Measurements from ENCODE around the gene WDR59. TPM values are rescaled to one million over a fixed set of nuclear protein-coding genes. Genes with fewer than 3 reads are reported as not detected.

WDR59 gene
- total RNA-seq, 6 experiments from 2014 or later, result 32.1 to 39.8 (median 37.3) TPM

GRCh38 chr16:74899816-74900215 is 85.1 kb downstream of the WDR59 start:
- peaks cover 39% of the 10 kb centered on the region for H3K36me3 Mint-ChIP-seq (ENCODE audit: low read depth)
- DNase-seq, result no peak
- no peak overlapping the region for H3K27ac Mint-ChIP-seq
- TF ChIP-seq, protein P1, sequence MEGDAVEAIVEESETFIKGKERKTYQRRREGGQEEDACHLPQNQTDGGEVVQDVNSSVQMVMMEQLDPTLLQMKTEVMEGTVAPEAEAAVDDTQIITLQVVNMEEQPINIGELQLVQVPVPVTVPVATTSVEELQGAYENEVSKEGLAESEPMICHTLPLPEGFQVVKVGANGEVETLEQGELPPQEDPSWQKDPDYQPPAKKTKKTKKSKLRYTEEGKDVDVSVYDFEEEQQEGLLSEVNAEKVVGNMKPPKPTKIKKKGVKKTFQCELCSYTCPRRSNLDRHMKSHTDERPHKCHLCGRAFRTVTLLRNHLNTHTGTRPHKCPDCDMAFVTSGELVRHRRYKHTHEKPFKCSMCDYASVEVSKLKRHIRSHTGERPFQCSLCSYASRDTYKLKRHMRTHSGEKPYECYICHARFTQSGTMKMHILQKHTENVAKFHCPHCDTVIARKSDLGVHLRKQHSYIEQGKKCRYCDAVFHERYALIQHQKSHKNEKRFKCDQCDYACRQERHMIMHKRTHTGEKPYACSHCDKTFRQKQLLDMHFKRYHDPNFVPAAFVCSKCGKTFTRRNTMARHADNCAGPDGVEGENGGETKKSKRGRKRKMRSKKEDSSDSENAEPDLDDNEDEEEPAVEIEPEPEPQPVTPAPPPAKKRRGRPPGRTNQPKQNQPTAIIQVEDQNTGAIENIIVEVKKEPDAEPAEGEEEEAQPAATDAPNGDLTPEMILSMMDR (IDR thresholded peaks at IDR 0.05), result no peak
- H3K4me1 Mint-ChIP-seq (ENCODE audit: low read depth), result peaks cover 27% of the 10 kb centered on the region
- no peaks in the 10 kb centered on the region for H3K27me3 Mint-ChIP-seq (ENCODE audit: insufficient read depth)
- H3K4me3 Mint-ChIP-seq, result no peak overlapping the region
- H3K9me3 Mint-ChIP-seq, result no peaks in the 10 kb centered on the region

DNA sequence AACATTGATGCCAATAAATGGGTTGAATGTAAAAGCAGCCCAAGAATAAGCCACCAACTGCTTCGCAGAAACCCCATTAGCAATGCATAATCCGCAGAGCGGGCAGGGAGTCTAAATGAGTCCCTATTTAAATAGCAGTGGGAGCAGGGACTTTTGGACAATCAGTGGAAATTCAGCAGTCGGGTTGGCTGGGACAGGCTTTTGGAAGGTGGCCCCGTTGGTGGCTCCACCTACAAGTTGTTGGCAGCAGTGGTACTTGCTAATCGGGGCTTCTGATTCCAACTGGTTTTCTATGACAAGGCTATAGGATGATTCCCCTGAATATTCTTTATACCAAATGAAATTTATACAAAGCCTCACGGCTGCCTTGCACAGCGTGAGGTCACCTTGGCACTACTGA is 86.3 kb downstream of the WDR59 start:
- TF ChIP-seq, protein P1 (IDR thresholded peaks at IDR 0.05), result no peak
- H3K4me1 Mint-ChIP-seq (ENCODE audit: low read depth), result peaks cover 27% of the 10 kb centered on the region
- DNase-seq, result no peak
- H3K27me3 Mint-ChIP-seq (ENCODE audit: insufficient read depth), result no peaks in the 10 kb centered on the region
- no peaks in the 10 kb centered on the region for H3K9me3 Mint-ChIP-seq
- peaks cover 36% of the 10 kb centered on the region for H3K36me3 Mint-ChIP-seq (ENCODE audit: low read depth)
- no peak overlapping the region for H3K27ac Mint-ChIP-seq
- H3K4me3 Mint-ChIP-seq, result no peak overlapping the region

GRCh38 chr16:74896389-74897370 is 88.2 kb downstream of the WDR59 start:
- H3K4me1 Mint-ChIP-seq (ENCODE audit: low read depth), result peaks cover 25% of the 10 kb centered on the region
- H3K27me3 Mint-ChIP-seq (ENCODE audit: insufficient read depth), result no peaks in the 10 kb centered on the region
- H3K27ac Mint-ChIP-seq, result peak overlapping the region; percentile 31; the same call in 1 of the 2 replicates
- no peak overlapping the region for H3K4me3 Mint-ChIP-seq
- peaks cover 41% of the 10 kb centered on the region for H3K36me3 Mint-ChIP-seq (ENCODE audit: low read depth)
- H3K9me3 Mint-ChIP-seq, result no peaks in the 10 kb centered on the region
- TF ChIP-seq, protein P1 (IDR thresholded peaks at IDR 0.05), result no peak
- peak; percentile 71 for DNase-seq

- TF ChIP-seq, protein P1 (IDR thresholded peaks at IDR 0.05), result no peak
- Mint-ChIP-seq H3K36me3 (ENCODE audit: low read depth) (peaks cover 33% of the 10 kb centered on the region), H3K27ac (no peak overlapping the region), H3K4me1 (ENCODE audit: low read depth) (peaks cover 19% of the 10 kb centered on the region), H3K9me3 (no peaks in the 10 kb centered on the region), H3K27me3 (ENCODE audit: insufficient read depth) (no peaks in the 10 kb centered on the region), H3K4me3 (no peak overlapping the region)
- no peak for DNase-seq
Measured at GRCh38 chr16:74893541-74893940, 91.4 kb downstream of the WDR59 start.

- peaks cover 19% of the 10 kb centered on the region for H3K4me1 Mint-ChIP-seq (ENCODE audit: low read depth)
- H3K36me3 Mint-ChIP-seq (ENCODE audit: low read depth), result peaks cover 33% of the 10 kb centered on the region
- no peak for DNase-seq
- no peak overlapping the region for H3K27ac Mint-ChIP-seq
- no peaks in the 10 kb centered on the region for H3K27me3 Mint-ChIP-seq (ENCODE audit: insufficient read depth)
- TF ChIP-seq, protein P1 (IDR thresholded peaks at IDR 0.05), result no peak
- no peaks in the 10 kb centered on the region for H3K9me3 Mint-ChIP-seq
- H3K4me3 Mint-ChIP-seq, result no peak overlapping the region
Measured at GRCh38 chr16:74892574-74893461, 92.1 kb downstream of the WDR59 start.
